ENCODE measurements around the gene UGT3A2.

DNA sequence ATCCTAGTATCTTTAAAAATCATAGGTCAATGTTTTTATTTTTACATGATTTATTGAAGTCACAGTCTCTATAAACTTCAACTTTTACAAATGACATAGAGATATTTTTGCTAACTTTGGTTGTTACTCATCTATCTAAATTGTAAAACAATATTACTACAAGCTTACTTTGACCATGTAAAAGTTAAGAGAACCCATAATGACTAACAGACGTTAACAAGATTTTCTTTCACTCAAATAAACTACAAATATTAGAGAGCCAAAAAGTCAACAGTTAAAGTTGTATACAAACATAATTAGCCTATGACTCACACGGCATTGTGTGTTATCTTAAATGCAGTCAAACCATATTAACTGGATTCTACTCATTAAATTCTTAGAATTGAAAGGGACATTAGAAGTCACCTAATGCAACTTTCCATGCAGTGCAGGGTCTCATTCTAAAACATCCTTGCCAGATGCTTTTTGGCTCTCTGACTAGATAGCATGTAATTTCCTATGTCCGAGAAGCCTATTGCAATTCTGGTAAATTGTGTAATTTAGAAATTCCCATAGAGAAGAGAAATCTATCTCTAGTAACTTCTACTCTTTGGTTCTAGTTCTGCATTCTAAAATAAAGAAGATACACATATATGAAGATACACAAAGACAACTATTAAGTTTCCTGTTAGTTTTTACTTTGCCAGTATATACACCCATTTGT lies 42.2 kb upstream of the UGT3A2 start:
- TF ChIP-seq, protein P1, sequence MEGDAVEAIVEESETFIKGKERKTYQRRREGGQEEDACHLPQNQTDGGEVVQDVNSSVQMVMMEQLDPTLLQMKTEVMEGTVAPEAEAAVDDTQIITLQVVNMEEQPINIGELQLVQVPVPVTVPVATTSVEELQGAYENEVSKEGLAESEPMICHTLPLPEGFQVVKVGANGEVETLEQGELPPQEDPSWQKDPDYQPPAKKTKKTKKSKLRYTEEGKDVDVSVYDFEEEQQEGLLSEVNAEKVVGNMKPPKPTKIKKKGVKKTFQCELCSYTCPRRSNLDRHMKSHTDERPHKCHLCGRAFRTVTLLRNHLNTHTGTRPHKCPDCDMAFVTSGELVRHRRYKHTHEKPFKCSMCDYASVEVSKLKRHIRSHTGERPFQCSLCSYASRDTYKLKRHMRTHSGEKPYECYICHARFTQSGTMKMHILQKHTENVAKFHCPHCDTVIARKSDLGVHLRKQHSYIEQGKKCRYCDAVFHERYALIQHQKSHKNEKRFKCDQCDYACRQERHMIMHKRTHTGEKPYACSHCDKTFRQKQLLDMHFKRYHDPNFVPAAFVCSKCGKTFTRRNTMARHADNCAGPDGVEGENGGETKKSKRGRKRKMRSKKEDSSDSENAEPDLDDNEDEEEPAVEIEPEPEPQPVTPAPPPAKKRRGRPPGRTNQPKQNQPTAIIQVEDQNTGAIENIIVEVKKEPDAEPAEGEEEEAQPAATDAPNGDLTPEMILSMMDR (conservative IDR thresholded peaks at IDR 0.05; ENCODE audit: low read length): no peak
- TF ChIP-seq EZH2phosphoT487 (IDR thresholded peaks at IDR 0.05; ENCODE audit: borderline replicate concordance): no peak

Data from Loucy (cell line).